ENCODE data around the gene ESPN. TPM values are rescaled to one million over a fixed set of nuclear protein-coding genes. Genes with fewer than 3 reads are reported as not detected.

The ESPN gene
- total and polyA plus RNA-seq, 2 of the 4 experiments (the other 2 are of a cell fraction): under 0.01 to 0.02 TPM

- TF ChIP-seq USF2 (IDR thresholded peaks at IDR 0.05; ENCODE audit: low read depth, low read length): no peak
- TF ChIP-seq, protein P1, sequence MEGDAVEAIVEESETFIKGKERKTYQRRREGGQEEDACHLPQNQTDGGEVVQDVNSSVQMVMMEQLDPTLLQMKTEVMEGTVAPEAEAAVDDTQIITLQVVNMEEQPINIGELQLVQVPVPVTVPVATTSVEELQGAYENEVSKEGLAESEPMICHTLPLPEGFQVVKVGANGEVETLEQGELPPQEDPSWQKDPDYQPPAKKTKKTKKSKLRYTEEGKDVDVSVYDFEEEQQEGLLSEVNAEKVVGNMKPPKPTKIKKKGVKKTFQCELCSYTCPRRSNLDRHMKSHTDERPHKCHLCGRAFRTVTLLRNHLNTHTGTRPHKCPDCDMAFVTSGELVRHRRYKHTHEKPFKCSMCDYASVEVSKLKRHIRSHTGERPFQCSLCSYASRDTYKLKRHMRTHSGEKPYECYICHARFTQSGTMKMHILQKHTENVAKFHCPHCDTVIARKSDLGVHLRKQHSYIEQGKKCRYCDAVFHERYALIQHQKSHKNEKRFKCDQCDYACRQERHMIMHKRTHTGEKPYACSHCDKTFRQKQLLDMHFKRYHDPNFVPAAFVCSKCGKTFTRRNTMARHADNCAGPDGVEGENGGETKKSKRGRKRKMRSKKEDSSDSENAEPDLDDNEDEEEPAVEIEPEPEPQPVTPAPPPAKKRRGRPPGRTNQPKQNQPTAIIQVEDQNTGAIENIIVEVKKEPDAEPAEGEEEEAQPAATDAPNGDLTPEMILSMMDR (conservative IDR thresholded peaks at IDR 0.05; ENCODE audit: low read depth, low read length): no peak
Measured at GRCh38 chr1:6418668-6419396, 5.7 kb upstream of the ESPN start.

More at GRCh38 chr1:6418668-6419396, 5.7 kb upstream of the ESPN start:
- CTCF ChIA-PET: interaction anchor here (3.7 kb wide), 1 partner anchor 19 kb away, joined by 13 read pairs; no protein-coding TSS in a partner anchor
- Histone ChIP-seq H3K4me2 (ENCODE audit: low read depth, low read length) (no peak overlapping the region), H3K23ac (ENCODE audit: low read depth, low read length) (no peak overlapping the region), H2AK9ac (replicated peaks; ENCODE audit: low read depth, low read length, poor library complexity) (no peak overlapping the region), H3K9me1 (ENCODE audit: insufficient read depth, low read length) (no peaks in the 10 kb centered on the region), H3K36me3 (ENCODE audit: control insufficient read depth, insufficient read depth, low read length) (no peaks in the 10 kb centered on the region), H4K5ac (ENCODE audit: low read depth, low read length) (no peak overlapping the region), H3K79me1 (ENCODE audit: low read depth in 1 of 2, low read length in 2 of 2) (no peaks in the 10 kb centered on the region), H2BK120ac (ENCODE audit: low read depth, low read length) (no peak overlapping the region), H2BK15ac (ENCODE audit: low read depth, low read length) (no peak overlapping the region), H4K91ac (ENCODE audit: insufficient read depth, low read depth, low read length) (no peak overlapping the region), H2BK5ac (ENCODE audit: low read depth, low read length, poor library complexity, severe bottlenecking) (no peak overlapping the region), H3K9ac (ENCODE audit: low read depth, low read length) (no peak overlapping the region), H3K27ac (ENCODE audit: insufficient read depth, low read length) (no peak overlapping the region), H2BK20ac (ENCODE audit: low read depth, low read length) (no peak overlapping the region), H4K8ac (ENCODE audit: low read depth in 2 of 2, low read length in 2 of 2) (no peak overlapping the region), H3K18ac (ENCODE audit: low read depth, low read length) (no peak overlapping the region), H3K4me3 (ENCODE audit: insufficient read depth, low read depth, low read length) (no peak overlapping the region), H3K4ac (ENCODE audit: low read depth, low read length) (no peak overlapping the region), H3K14ac (replicated peaks; ENCODE audit: low read depth, low read length) (no peak overlapping the region), H4K20me1 (ENCODE audit: insufficient read depth, low read length) (peaks cover 8% of the 10 kb centered on the region; the same call in 1 of the 2 replicates), H3K4me1 (ENCODE audit: control insufficient read depth, insufficient read depth, low read length) (peaks cover 2% of the 10 kb centered on the region), H3K9me3 (ENCODE audit: control insufficient read depth, insufficient read depth, low read length) (no peaks in the 10 kb centered on the region), H2AFZ (replicated peaks; ENCODE audit: low read length, poor library complexity) (peak overlapping the region; percentile 56), H2AK5ac (ENCODE audit: low read depth, low read length) (no peak overlapping the region), H3K56ac (ENCODE audit: extremely low read depth, insufficient read depth, low read length) (no peak overlapping the region), H3K27me3 (ENCODE audit: control insufficient read depth, insufficient read depth, low read length) (peaks cover 78% of the 10 kb centered on the region)
- intact Hi-C loops (cut with micrococcal nuclease): no loop called here
- BruUV-seq (replicated peaks): no TSS peak
- POLR2A ChIA-PET (ENCODE audit: unreplicated experiment): no interaction called here
- no peak for ATAC-seq (ENCODE audit: low read depth)
- no peak for DNase-seq
- in situ Hi-C loops (cut with MboI; ENCODE audit: low sequenced_read_pairs): no loop called here
- dilution Hi-C loops (cut with HindIII; ENCODE audit: low sequenced_read_pairs, unreplicated experiment): no loop called here
- 13% methylated on average over 54 of the region's 69 CpGs; no CpG with 5 or more reads in 1 of the 2 experiments for WGBS, 2 experiments (ENCODE audit: extremely low coverage in 2 of 2, insufficient read length in 1 of 2)
